Stimulated activated CD4-positive, alpha-beta T cell treated with anti-CD3 and anti-CD28 coated beads, TNF-alpha, amount 100 ng/mL, for 4 hours (primary cell): ENCODE data around the gene MYZAP.

Experiments used
- DNase-seq, 3 experiments: peaks; one replicate each; pipeline ENCODE4 v3.0.0-alpha.2; 2020; ENCODE audit warnings: low read depth in 3 of 3

MYZAP gene

GRCh38 chr15:57662091-57662744 is 70.5 kb downstream of the MYZAP start:
- DNase-seq: no peak

GRCh38 chr15:57662802-57663201 is 71.1 kb downstream of the MYZAP start:
- no peak for DNase-seq

GRCh38 chr15:57663262-57663661 is 71.6 kb downstream of the MYZAP start:
- DNase-seq: no peak

- no peak for DNase-seq
These were observed 73.5 kb downstream of the MYZAP start for GRCh38 chr15:57665194-57665593.

GRCh38 chr15:57665939-57666338 is 74.2 kb downstream of the MYZAP start:
- no peak for DNase-seq

- DNase-seq: no peak
These were observed 75.6 kb downstream of the MYZAP start for GRCh38 chr15:57667171-57667849.

GRCh38 chr15:57668016-57668415 is 76.3 kb downstream of the MYZAP start:
- no peak for DNase-seq

GRCh38 chr15:57671636-57672035 is 79.9 kb downstream of the MYZAP start:
- no peak for DNase-seq

GRCh38 chr15:57675481-57676181 is 83.9 kb downstream of the MYZAP start:
- DNase-seq: no peak

GRCh38 chr15:57676585-57676984 is 84.9 kb downstream of the MYZAP start:
- DNase-seq: no peak

- DNase-seq: no peak
These were observed 85.5 kb downstream of the MYZAP start for GRCh38 chr15:57677204-57677603.

- DNase-seq: no peak
These were observed 88.3 kb downstream of the MYZAP start for GRCh38 chr15:57680021-57680420.

- no peak for DNase-seq
These were observed 89.3 kb downstream of the MYZAP start for GRCh38 chr15:57681011-57681410.

- no peak for DNase-seq
These were observed 91.8 kb downstream of the MYZAP start for GRCh38 chr15:57683481-57683880.

GRCh38 chr15:57684491-57685151 is 92.9 kb downstream of the MYZAP start:
- DNase-seq: no peak

GRCh38 chr15:57685306-57686095 is 93.8 kb downstream of the MYZAP start:
- no peak for DNase-seq

- no peak for DNase-seq
These were observed 95.0 kb downstream of the MYZAP start for GRCh38 chr15:57686657-57687056.

- DNase-seq: no peak
These were observed 98.8 kb downstream of the MYZAP start for GRCh38 chr15:57690341-57690966.

- no peak for DNase-seq
These were observed 99.4 kb downstream of the MYZAP start for GRCh38 chr15:57691082-57691481.

- DNase-seq: no peak
These were observed 101.0 kb downstream of the MYZAP start for GRCh38 chr15:57692709-57693108.

- DNase-seq: no peak
These were observed 102.6 kb downstream of the MYZAP start for GRCh38 chr15:57694279-57694678.
